Raji (cell line): ENCODE data around the gene DCTD.

Experiments used
- POLR2A ChIP-seq: IDR thresholded peaks from 2 replicates; pipeline ENCODE4 v1.6.1; 2011; ENCODE audit warnings: low read depth, low read length, control low read depth; ENCODE audit not compliant: insufficient read depth

Gene DCTD

DNA sequence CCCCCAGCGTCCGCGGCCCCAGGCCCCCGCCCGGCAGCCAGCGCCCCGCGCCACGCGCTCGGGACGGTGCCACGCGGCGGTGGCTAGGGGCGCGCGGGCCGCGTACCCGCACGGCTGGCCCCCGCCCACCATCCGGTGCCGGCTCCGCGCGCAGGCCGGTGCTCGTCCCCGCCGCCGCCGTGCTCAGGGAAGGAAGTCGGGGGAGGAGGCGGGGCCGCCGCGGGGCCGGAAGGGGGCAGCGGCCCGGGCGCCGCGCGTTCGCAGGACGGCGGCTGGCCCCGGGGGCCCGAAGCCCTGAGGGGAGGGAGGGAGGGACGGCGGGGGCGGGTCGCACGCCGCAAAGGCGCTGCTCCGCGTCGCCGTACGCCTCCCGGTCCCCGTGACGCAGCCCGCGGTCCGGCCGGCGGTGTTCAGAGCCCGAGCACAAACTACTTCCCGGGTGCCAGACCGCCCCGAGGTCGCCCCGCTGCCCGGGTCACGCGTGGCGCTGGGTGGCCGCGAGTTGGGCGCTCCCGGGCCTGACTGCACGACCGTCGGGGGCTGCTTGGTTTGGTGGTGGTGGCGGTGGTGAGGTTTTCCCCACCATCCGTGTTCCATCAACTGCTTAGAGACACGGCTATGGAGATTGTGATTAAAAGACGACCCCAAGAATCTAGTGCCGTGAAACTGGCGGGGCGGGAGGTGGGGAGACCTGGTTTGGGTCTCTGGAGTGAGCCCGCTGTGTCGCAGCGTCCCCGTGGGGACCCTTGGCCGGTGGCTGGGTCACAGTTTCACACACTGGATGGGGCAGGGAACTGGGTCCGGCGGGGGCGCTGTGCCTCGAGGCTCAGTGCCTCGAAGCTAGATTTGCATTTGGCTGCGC, at the start of gene DCTD:
Gene DCTD, minus strand, starts transcription at position 205 of the 862 bp plus-strand sequence. CDS start 1,818 bp downstream, outside the sequence.
- TF ChIP-seq POLR2A = peak; percentile 66

DNA sequence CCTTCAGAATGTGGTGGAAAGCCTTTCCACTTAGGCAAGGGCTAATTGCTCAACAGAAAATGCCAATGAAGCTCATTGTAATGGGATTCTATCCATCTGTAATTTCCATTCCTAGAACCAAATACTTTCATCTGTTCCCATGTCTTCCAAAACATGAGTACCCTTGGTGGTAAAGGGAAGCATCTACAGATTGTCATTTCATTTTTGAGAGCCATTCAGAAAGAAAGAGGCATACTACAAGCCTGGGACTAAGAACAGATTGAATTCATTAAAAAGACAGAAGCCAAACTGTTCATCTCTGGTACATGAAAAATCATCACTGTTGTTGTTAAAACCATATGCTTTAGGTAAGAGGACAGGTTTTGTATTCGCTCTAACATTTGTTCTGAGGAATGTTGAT, 43.6 kb upstream of the DCTD start:
- TF ChIP-seq POLR2A = no peak

DNA sequence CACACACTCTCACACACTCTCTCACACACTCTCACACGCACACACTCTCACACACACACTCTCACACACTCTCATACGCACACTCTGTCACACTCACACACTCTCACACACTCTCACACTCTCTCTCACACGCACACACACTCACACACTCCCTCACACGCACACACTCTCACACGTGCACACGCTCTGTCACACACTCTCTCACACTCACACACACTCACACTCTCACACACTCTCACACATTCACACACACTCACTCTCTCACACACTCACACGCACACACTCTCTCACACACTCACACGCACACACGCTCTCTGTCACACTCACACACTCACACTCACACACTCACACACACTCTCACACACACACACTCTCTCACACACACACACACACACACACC, 43.0 kb upstream of the DCTD start:
- TF ChIP-seq POLR2A = no peak

DNA sequence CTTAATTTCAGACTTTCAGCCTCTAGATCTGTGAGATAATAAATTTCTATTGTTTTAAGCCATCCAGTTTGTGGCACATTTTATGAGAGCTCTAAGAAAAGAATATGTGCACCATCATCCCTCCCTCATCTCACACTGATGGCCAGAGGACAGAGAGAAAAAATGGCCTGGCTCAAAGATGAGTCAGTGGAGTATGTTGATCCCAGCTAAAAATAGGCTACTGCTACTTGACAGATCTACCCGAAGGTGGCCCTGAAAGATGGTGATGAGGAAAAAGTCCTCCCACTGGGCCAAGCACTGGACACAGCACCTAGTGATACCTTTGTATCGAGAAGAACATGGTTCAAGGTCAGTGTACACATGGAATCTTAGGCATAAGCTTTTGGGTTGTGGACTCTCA, 38.2 kb upstream of the DCTD start:
- no peak for TF ChIP-seq POLR2A

DNA sequence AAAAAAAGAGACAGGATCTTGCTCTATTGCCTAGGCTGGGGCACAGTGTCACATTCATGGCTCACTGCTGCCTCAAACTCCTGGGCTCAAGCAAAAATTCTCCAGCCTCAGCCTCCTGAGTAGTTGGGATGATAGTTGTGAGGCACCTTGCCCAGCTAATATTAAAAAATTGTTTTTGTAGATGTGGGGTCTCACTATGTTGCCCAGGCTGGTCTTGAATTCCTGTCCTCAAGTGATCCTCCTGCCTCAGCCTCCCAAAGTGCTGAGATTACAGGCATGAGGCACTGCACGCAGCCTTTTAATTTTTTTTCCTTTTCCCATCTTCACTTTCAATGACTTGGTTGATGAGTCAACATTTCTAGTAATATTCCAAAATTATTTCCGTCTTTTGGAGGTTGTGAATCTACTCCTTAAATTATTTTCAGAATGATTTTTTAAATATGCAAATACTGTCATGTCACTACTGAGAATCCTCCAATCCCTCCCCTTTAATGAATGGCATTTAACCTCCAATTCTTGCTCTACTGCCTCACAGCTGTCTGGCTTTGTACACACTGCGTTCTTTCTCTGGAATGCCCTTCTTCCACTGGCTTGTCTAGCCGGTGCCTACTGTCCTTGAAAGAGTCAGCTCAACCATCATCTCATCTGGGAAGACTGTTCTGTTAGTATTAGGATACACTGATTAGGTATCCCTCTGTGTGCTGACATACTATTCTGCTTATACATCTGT, 27.5 kb upstream of the DCTD start:
- TF ChIP-seq POLR2A = no peak

DNA sequence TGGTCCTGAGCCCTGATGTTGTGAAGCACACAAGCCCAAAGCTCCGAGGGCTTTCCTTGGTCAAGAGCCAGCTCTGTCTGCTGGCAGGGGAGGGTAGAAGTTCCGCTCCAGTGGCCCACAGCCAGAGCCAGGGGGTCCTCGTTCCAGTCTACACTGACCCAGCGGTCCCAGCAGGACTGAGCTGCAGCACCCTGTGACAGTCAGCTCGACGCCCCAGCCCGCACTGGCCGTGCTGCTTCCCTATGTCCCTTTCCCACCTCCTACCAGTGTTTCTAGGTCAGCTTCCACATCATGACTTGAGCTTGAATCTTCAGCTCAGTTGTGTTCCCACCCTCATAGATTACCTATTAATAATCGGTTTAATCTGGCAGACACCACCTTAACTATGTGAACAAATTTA, 22.5 kb upstream of the DCTD start:
- TF ChIP-seq POLR2A = no peak

DNA sequence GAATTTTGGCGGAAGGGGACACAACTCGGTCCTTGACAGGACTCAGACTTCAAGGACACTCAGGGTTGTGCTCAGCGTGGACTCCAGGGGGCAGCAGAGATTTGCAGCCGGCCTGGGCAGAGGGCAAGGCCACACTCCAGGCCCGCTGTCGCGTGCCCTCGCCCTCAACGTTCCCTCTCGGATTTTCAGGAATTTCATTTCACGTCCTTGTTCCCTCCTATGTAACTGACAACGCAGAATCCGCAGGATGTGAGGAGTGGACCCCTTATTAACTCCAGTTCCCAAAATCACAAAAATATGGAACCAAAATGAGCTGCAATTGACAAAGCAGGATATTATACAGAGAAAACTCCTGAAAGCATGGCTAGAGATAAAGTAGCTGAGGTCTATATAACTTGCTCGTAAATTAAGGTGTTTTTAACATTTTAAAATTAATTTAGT, 21.0 kb upstream of the DCTD start:
- no peak for TF ChIP-seq POLR2A

DNA sequence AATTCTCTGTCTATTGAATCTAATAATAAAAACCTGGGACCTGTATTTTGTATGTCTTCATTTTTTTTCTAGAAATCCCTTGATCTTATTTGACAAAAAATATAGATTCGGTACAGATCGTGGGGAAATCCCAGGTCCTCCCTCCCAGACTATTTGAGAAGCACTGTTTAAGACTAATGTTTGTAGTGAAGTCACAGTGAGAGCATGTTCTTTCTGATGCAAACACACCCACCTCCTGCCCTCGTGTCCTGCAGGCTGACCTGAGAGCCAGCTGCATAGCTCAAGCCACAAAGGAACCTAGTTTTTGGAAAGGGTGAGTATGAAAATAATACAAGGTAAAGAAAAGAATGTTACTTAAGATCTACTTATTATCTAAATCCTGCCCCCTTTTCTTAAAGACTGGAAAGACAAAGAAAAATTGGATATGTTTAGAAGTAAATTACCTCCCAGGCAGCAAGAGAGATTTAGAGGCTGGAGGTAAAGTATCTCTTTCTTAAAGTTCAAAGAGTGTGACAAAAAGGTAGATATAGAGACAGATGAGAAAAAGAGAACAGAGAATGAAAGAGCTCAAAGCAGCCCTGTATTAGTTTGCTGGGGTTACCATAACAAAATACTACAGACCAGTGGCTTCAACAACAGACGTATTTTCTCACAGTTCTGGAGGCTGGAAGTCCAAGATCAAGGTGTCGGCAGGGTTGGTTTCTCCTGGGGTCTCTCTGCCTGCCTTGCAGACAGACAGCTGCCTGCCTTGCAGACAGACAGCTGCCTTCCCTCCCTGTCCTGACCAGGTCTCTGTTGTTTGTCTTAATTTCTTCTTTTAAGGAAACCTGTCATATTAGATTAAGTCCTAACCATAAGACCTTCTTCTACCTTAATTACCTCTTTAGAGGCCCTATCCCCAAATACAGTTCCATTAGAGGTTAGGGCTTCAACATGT, 20.4 kb upstream of the DCTD start:
- no peak for TF ChIP-seq POLR2A

DNA sequence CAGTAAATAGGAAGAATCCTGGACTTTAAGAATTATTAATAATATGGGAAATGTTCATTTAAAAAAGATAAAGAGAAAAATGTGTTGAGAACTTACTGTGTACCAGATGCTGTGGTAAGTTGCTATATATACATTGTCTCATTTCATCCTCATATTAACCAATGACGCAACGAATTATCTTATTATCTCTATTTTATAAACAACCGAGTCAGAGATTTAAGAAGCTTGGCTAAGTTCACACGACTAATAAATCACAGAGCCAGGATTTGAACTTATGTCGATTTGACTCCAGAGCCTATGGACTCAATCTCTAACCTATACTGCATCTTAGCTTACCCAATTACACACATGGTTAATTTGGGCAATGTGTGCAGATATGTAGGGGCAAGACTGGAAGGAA, 15.5 kb upstream of the DCTD start:
- TF ChIP-seq POLR2A = no peak

DNA sequence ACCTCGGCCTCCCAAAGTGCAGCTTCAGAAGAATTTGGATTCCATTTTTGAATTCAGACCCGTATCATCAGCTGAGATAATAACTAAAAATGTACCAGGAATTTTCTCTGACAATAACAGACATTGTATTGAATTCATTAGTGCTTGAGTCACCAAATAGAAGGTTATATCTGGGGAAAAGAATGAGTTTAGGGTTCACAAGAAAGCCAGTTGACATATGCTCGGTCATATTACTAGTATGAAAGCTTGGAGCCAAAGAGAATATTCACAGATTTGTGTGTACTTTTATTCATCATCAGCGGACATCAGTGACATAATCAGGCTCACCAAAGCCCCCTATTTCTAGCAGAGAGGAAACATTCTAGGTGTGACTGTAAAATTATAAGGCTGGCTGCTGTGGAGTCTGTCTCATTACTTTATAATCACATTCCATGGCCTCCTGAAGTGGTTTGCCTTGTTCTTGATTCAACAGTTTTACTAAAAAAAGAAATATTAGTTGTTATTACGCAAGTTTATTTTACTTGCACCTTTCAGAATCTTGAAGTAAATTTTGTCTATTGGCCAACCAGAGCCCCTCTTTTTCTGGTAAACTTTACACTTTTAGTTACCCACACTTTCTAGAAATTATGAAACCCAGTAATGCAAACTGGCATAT, 14.6 kb upstream of the DCTD start:
- TF ChIP-seq POLR2A = no peak

DNA sequence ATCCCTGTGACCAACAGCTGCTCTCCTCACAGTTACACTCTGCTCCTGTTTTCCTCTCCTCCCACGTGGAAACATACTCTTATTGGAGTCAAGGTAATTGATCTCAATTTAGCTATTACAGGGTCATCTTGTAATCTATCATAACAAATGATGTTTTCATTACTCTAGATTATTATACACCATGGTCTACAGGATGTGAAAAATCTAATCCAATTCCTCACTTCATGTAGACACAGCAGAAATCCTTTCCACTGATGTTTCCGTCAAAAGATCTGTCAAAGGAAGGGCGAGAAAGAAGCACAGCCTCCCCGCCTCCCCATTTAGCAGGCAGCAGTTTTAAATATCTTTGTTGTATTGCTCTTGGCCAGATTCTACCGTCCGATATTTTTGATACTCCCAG, 13.7 kb upstream of the DCTD start:
- no peak for TF ChIP-seq POLR2A

DNA sequence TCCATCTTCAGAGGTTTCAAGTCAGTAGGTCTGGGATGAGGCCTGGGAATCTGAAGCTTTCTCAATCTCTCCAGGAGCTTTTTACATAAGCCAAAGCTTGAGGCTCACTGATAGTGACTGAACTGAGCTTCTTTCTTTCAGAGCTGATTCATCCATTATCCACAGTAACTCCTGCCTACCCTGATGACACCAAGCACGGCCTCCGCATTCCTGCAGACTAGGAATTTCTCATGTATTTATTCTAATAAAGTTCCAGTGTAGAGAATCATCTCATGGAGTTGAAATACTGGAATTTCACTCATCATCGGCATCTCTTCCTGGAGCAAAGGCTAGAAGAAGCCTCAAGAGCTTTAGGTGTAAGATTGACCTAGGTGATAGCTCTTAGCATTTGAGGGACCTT, 12.1 kb upstream of the DCTD start:
- no peak for TF ChIP-seq POLR2A

DNA sequence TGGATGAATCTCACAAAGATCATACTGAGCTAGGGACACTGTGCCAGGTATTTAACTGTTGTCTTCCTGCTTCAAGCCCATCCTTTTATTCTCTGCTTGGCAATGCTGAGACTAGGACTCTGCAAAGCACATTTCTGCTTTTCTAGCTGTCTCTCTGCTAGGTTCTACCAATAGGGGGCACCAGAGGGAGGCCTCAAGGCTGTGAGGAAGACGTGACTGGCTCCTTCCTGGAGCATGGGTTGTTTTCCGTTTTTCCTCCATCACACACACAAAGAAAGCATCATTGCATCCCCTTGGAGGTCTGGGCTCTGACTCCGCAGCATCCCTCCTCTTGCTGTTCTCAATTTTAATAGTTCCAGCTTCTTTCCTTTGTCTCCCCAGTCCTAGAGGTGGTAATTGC, 10.9 kb upstream of the DCTD start:
- TF ChIP-seq POLR2A = no peak

DNA sequence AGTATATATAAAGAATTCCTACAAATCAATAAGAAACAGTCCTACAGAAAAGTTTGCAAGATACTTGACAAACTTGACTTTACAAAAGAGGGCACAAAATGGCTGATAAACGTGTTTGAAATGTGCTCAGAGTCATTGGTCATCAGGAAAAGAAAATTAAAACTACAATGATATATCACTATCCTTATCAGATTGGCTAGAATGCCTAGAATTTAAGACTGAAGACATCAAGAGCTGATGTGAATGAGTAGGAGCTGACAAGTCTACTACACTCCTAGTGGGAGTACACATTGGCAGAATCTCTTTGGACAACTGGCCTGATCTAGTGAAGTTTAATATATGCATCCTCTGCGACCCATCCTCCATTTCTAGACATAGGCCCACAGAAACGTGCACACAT, 10.3 kb upstream of the DCTD start:
- no peak for TF ChIP-seq POLR2A

DNA sequence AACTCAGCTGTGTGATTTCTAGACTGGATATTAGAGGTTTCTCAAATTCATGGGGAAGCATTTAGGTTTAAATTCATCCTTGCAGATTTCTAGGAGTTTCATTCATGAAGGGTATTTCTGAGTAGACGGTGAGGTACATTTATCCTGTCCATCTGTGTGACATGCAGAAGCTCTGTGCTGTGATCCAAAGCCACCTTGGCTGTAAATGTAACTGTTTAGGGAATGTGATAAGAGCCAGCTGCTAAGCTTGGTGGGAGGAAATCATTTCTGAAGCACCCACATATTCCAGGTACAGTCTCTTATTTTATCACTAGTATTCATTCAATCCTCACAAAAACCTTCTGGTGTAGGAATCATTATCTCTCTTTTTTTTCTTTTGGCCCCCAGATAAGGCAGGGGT, 8.7 kb upstream of the DCTD start:
- TF ChIP-seq POLR2A = no peak
